ENCODE measurements around the gene APLP2.
"Not testable (repeated sequence)": the region's sequence is repeated elsewhere in the genome, so short reads cannot be mapped to it uniquely, and the experiment has no call there.

APLP2 gene

GRCh38 chr11:130069659-130070108 lies at the start of gene APLP2:
Gene APLP2 (plus strand): TSS chr11:130069894. CDS start chr11:130069978, 84 bp downstream.
- Histone ChIP-seq H3K36me3 (ENCODE audit: control insufficient read depth, insufficient read depth, low read length) (no peaks in the 10 kb centered on the region), H3K9me3 (ENCODE audit: control insufficient read depth, insufficient read depth, low read depth, low read length) (no peaks in the 10 kb centered on the region), H3K27ac (ENCODE audit: low read depth, low read length) (peak within 1 kb of the TSS; percentile 70; the same call in 1 of the 2 replicates), H3K4me1 (ENCODE audit: control insufficient read depth, insufficient read depth, low read length) (peaks cover 16% of the 10 kb centered on the region), H3K9ac (ENCODE audit: low read length) (peak within 1 kb of the TSS; percentile 94), H3K4me3 (ENCODE audit: low read depth, low read length) (peak within 1 kb of the TSS; percentile 94), H3K27me3 (ENCODE audit: control insufficient read depth, insufficient read depth, low read length) (peaks cover 19% of the 10 kb centered on the region)

GRCh38 chr11:130020323-130020722 lies 49.4 kb upstream of the APLP2 start:
- no peaks in the 10 kb centered on the region for H3K4me1 ChIP-seq (ENCODE audit: control insufficient read depth, insufficient read depth, low read length)
- no peaks in the 10 kb centered on the region for H3K36me3 ChIP-seq (ENCODE audit: control insufficient read depth, insufficient read depth, low read length)
- no peak overlapping the region for H3K4me3 ChIP-seq (ENCODE audit: low read depth, low read length)
- peaks cover 8% of the 10 kb centered on the region for H3K9me3 ChIP-seq (ENCODE audit: control insufficient read depth, insufficient read depth, low read depth, low read length)
- H3K27me3 ChIP-seq (ENCODE audit: control insufficient read depth, insufficient read depth, low read length): no peaks in the 10 kb centered on the region
- no peak overlapping the region for H3K27ac ChIP-seq (ENCODE audit: low read depth, low read length)
- H3K9ac ChIP-seq (ENCODE audit: low read length): no peak overlapping the region

- H3K27me3 ChIP-seq (ENCODE audit: control insufficient read depth, insufficient read depth, low read length); H3K4me3 ChIP-seq (ENCODE audit: low read depth, low read length); H3K36me3 ChIP-seq (ENCODE audit: control insufficient read depth, insufficient read depth, low read length); H3K4me1 ChIP-seq (ENCODE audit: control insufficient read depth, insufficient read depth, low read length); H3K9me3 ChIP-seq (ENCODE audit: control insufficient read depth, insufficient read depth, low read depth, low read length); H3K9ac ChIP-seq (ENCODE audit: low read length); H3K27ac ChIP-seq (ENCODE audit: low read depth, low read length): not testable (repeated sequence)
These were observed 48.1 kb upstream of the APLP2 start for GRCh38 chr11:130021606-130022005.

- H3K36me3 ChIP-seq (ENCODE audit: control insufficient read depth, insufficient read depth, low read length): no peaks in the 10 kb centered on the region
- no peak overlapping the region for H3K27ac ChIP-seq (ENCODE audit: low read depth, low read length)
- H3K9me3 ChIP-seq (ENCODE audit: control insufficient read depth, insufficient read depth, low read depth, low read length): no peaks in the 10 kb centered on the region
- H3K4me3 ChIP-seq (ENCODE audit: low read depth, low read length): no peak overlapping the region
- no peaks in the 10 kb centered on the region for H3K4me1 ChIP-seq (ENCODE audit: control insufficient read depth, insufficient read depth, low read length)
- no peaks in the 10 kb centered on the region for H3K27me3 ChIP-seq (ENCODE audit: control insufficient read depth, insufficient read depth, low read length)
- H3K9ac ChIP-seq (ENCODE audit: low read length): no peak overlapping the region
These were observed 46.9 kb upstream of the APLP2 start for GRCh38 chr11:130022799-130023198.

- Histone ChIP-seq H3K27me3 (ENCODE audit: control insufficient read depth, insufficient read depth, low read length) (no peaks in the 10 kb centered on the region), H3K27ac (ENCODE audit: low read depth, low read length) (no peak overlapping the region), H3K4me1 (ENCODE audit: control insufficient read depth, insufficient read depth, low read length) (no peaks in the 10 kb centered on the region), H3K9ac (ENCODE audit: low read length) (no peak overlapping the region), H3K36me3 (ENCODE audit: control insufficient read depth, insufficient read depth, low read length) (no peaks in the 10 kb centered on the region), H3K9me3 (ENCODE audit: control insufficient read depth, insufficient read depth, low read depth, low read length) (no peaks in the 10 kb centered on the region), H3K4me3 (ENCODE audit: low read depth, low read length) (no peak overlapping the region)
These were observed 46.5 kb upstream of the APLP2 start for GRCh38 chr11:130023204-130023603.

GRCh38 chr11:130024361-130024760 lies 45.3 kb upstream of the APLP2 start:
- Histone ChIP-seq H3K4me3 (ENCODE audit: low read depth, low read length) (no peak overlapping the region), H3K36me3 (ENCODE audit: control insufficient read depth, insufficient read depth, low read length) (no peaks in the 10 kb centered on the region), H3K27ac (ENCODE audit: low read depth, low read length) (no peak overlapping the region), H3K9me3 (ENCODE audit: control insufficient read depth, insufficient read depth, low read depth, low read length) (no peaks in the 10 kb centered on the region), H3K4me1 (ENCODE audit: control insufficient read depth, insufficient read depth, low read length) (no peaks in the 10 kb centered on the region), H3K27me3 (ENCODE audit: control insufficient read depth, insufficient read depth, low read length) (no peaks in the 10 kb centered on the region), H3K9ac (ENCODE audit: low read length) (no peak overlapping the region)

GRCh38 chr11:130025371-130025770 lies 44.3 kb upstream of the APLP2 start:
- Histone ChIP-seq H3K36me3 (ENCODE audit: control insufficient read depth, insufficient read depth, low read length) (no peaks in the 10 kb centered on the region), H3K27me3 (ENCODE audit: control insufficient read depth, insufficient read depth, low read length) (no peaks in the 10 kb centered on the region), H3K4me1 (ENCODE audit: control insufficient read depth, insufficient read depth, low read length) (no peaks in the 10 kb centered on the region), H3K27ac (ENCODE audit: low read depth, low read length) (no peak overlapping the region), H3K4me3 (ENCODE audit: low read depth, low read length) (no peak overlapping the region), H3K9me3 (ENCODE audit: control insufficient read depth, insufficient read depth, low read depth, low read length) (no peaks in the 10 kb centered on the region), H3K9ac (ENCODE audit: low read length) (no peak overlapping the region)

GRCh38 chr11:130029137-130029536 lies 40.6 kb upstream of the APLP2 start:
- H3K4me3 ChIP-seq (ENCODE audit: low read depth, low read length): no peak overlapping the region
- H3K9me3 ChIP-seq (ENCODE audit: control insufficient read depth, insufficient read depth, low read depth, low read length): no peaks in the 10 kb centered on the region
- H3K4me1 ChIP-seq (ENCODE audit: control insufficient read depth, insufficient read depth, low read length): no peaks in the 10 kb centered on the region
- no peak overlapping the region for H3K9ac ChIP-seq (ENCODE audit: low read length)
- no peaks in the 10 kb centered on the region for H3K36me3 ChIP-seq (ENCODE audit: control insufficient read depth, insufficient read depth, low read length)
- H3K27ac ChIP-seq (ENCODE audit: low read depth, low read length): no peak overlapping the region
- no peaks in the 10 kb centered on the region for H3K27me3 ChIP-seq (ENCODE audit: control insufficient read depth, insufficient read depth, low read length)

- no peak overlapping the region for H3K9ac ChIP-seq (ENCODE audit: low read length)
- no peaks in the 10 kb centered on the region for H3K4me1 ChIP-seq (ENCODE audit: control insufficient read depth, insufficient read depth, low read length)
- H3K9me3 ChIP-seq (ENCODE audit: control insufficient read depth, insufficient read depth, low read depth, low read length): no peaks in the 10 kb centered on the region
- H3K4me3 ChIP-seq (ENCODE audit: low read depth, low read length): no peak overlapping the region
- no peak overlapping the region for H3K27ac ChIP-seq (ENCODE audit: low read depth, low read length)
- H3K36me3 ChIP-seq (ENCODE audit: control insufficient read depth, insufficient read depth, low read length): no peaks in the 10 kb centered on the region
- no peaks in the 10 kb centered on the region for H3K27me3 ChIP-seq (ENCODE audit: control insufficient read depth, insufficient read depth, low read length)
These were observed 38.6 kb upstream of the APLP2 start for GRCh38 chr11:130031056-130031455.

- Histone ChIP-seq H3K27ac (ENCODE audit: low read depth, low read length) (no peak overlapping the region), H3K4me1 (ENCODE audit: control insufficient read depth, insufficient read depth, low read length) (peaks cover under 1% of the 10 kb centered on the region; the same call in 1 of the 2 replicates), H3K9me3 (ENCODE audit: control insufficient read depth, insufficient read depth, low read depth, low read length) (no peaks in the 10 kb centered on the region), H3K4me3 (ENCODE audit: low read depth, low read length) (no peak overlapping the region), H3K27me3 (ENCODE audit: control insufficient read depth, insufficient read depth, low read length) (no peaks in the 10 kb centered on the region), H3K36me3 (ENCODE audit: control insufficient read depth, insufficient read depth, low read length) (no peaks in the 10 kb centered on the region), H3K9ac (ENCODE audit: low read length) (no peak overlapping the region)
These were observed 37.7 kb upstream of the APLP2 start for GRCh38 chr11:130031945-130032344.

- no peak overlapping the region for H3K9ac ChIP-seq (ENCODE audit: low read length)
- H3K4me1 ChIP-seq (ENCODE audit: control insufficient read depth, insufficient read depth, low read length): peaks cover 7% of the 10 kb centered on the region; the same call in 1 of the 2 replicates
- no peaks in the 10 kb centered on the region for H3K36me3 ChIP-seq (ENCODE audit: control insufficient read depth, insufficient read depth, low read length)
- H3K9me3 ChIP-seq (ENCODE audit: control insufficient read depth, insufficient read depth, low read depth, low read length): no peaks in the 10 kb centered on the region
- no peak overlapping the region for H3K27ac ChIP-seq (ENCODE audit: low read depth, low read length)
- no peak overlapping the region for H3K4me3 ChIP-seq (ENCODE audit: low read depth, low read length)
- H3K27me3 ChIP-seq (ENCODE audit: control insufficient read depth, insufficient read depth, low read length): no peaks in the 10 kb centered on the region
These were observed 36.8 kb upstream of the APLP2 start for GRCh38 chr11:130032931-130033330.

GRCh38 chr11:130034236-130034635 lies 35.5 kb upstream of the APLP2 start:
- Histone ChIP-seq H3K4me1 (ENCODE audit: control insufficient read depth, insufficient read depth, low read length) (peaks cover 9% of the 10 kb centered on the region; the same call in 1 of the 2 replicates), H3K4me3 (ENCODE audit: low read depth, low read length) (no peak overlapping the region), H3K36me3 (ENCODE audit: control insufficient read depth, insufficient read depth, low read length) (no peaks in the 10 kb centered on the region), H3K9me3 (ENCODE audit: control insufficient read depth, insufficient read depth, low read depth, low read length) (no peaks in the 10 kb centered on the region), H3K9ac (ENCODE audit: low read length) (no peak overlapping the region), H3K27ac (ENCODE audit: low read depth, low read length) (no peak overlapping the region), H3K27me3 (ENCODE audit: control insufficient read depth, insufficient read depth, low read length) (no peaks in the 10 kb centered on the region)
